GM12878 (cell line): ENCODE results near the gene PI4KA. TPM values are rescaled to one million over a fixed set of nuclear protein-coding genes. Genes with fewer than 3 reads are reported as not detected.

ENCODE experiments used
- ATAC-seq: fragments of 200-7000 bp; cut with Tn5 transposase; 3 replicates; pipeline ENCODE4 v1.9.1; 2020; ENCODE audit warnings: mild to moderate bottlenecking, moderate library complexity
- BruUV-seq: library from RNA; stranded (reverse); fragments of 400-500 nt; replicated peaks from 2 replicates; lab custom pipeline; 2021; lab: Mats Ljungman, UMichigan
- CTCF ChIA-PET: fragments of 300-600 bp; sonication (Branson Sonifier 250); formaldehyde crosslinking; extraction: SDS; loops from one replicate; lab custom pipeline; 2021; ENCODE audit warnings: inconsistent platforms; lab: Yijun Ruan, JAX
- POLR2A ChIA-PET: fragments of 350-600 bp; formaldehyde crosslinking; extraction: SDS; loops from one replicate; lab custom pipeline; 2021; ENCODE audit warnings: inconsistent platforms; lab: Charles Lee
- RAD21 ChIA-PET: fragments of 300-600 bp; sonication (Branson Sonifier 250); formaldehyde crosslinking; loops from one replicate; lab custom pipeline; 2023; ENCODE audit warnings: antibody characterized with exemption; ENCODE audit not compliant: unreplicated experiment; lab: Charles Lee
- SMC1A ChIA-PET: fragments of 300-600 bp; sonication (Branson Sonifier 250); formaldehyde crosslinking; loops from one replicate; lab custom pipeline; 2023; ENCODE audit not compliant: unreplicated experiment, uncharacterized antibody; lab: Charles Lee
- DNase-seq: peaks from one replicate; pipeline ENCODE4 v3.0.0-alpha.2; 2011; ENCODE audit warnings: low read depth, low spot score
- FAIRE-seq: peaks from 3 replicates; lab custom pipeline; 2011; peaks lifted over from hg19 to GRCh38; lab: Jason Lieb, UNC
- H2AFZ ChIP-seq: 2 replicates; pipeline ENCODE4 v1.6.0; 2011; ENCODE audit warnings: low read depth, low read length, control low read depth; ENCODE audit not compliant: control insufficient read depth
- H3K27ac ChIP-seq: 2 replicates; pipeline ENCODE4 v1.5.1; 2011; ENCODE audit warnings: control low read depth; ENCODE audit not compliant: control insufficient read depth, insufficient read depth
- H3K27me3 ChIP-seq, 2 experiments: replicated peaks in 1 of 2; 2 replicates each; pipeline versions ENCODE4 v1.6.0 to v1.6.1; 2011; ENCODE audit warnings: low read length in 1 of 2; ENCODE audit not compliant: control insufficient read depth in 2 of 2, insufficient read depth in 2 of 2
- H3K36me3 ChIP-seq, 2 experiments: 2 replicates each; pipeline ENCODE4 v1.5.1; 2011; ENCODE audit warnings: low read length in 1 of 2; ENCODE audit not compliant: control insufficient read depth in 2 of 2, insufficient read depth in 2 of 2
- H3K4me1 ChIP-seq: 2 replicates; pipeline ENCODE4 v1.6.1; 2011; ENCODE audit warnings: mild to moderate bottlenecking, low read length, moderate library complexity, mixed read lengths; ENCODE audit not compliant: control insufficient read depth, insufficient read depth
- H3K4me2 ChIP-seq: 2 replicates; pipeline ENCODE4 v1.6.0; 2011; ENCODE audit warnings: control low read depth; ENCODE audit not compliant: control insufficient read depth, insufficient read depth
- H3K4me3 ChIP-seq: fragments of 200-600 bp; sonication (generic); 2 replicates; pipeline ENCODE4 v1.5.1; 2016
- H3K79me2 ChIP-seq: 2 replicates; pipeline ENCODE4 v1.6.0; 2011; ENCODE audit warnings: low read length; ENCODE audit not compliant: control insufficient read depth, insufficient read depth
- H3K9ac ChIP-seq: 2 replicates; pipeline ENCODE4 v1.8.0; 2011; ENCODE audit warnings: low read length, control low read depth, mixed read lengths; ENCODE audit not compliant: control insufficient read depth, insufficient read depth
- H3K9me3 ChIP-seq: replicated peaks from 3 replicates; pipeline ENCODE4 v1.5.1; 2011; ENCODE audit warnings: mild to moderate bottlenecking, low read length; ENCODE audit not compliant: control insufficient read depth, insufficient read depth
- H4K20me1 ChIP-seq: 2 replicates; pipeline ENCODE4 v1.6.0; 2011; ENCODE audit not compliant: control insufficient read depth, insufficient read depth
- FOXM1 ChIP-seq: IDR thresholded peaks from 2 replicates; pipeline ENCODE4 v1.6.1; 2012; ENCODE audit warnings: low read depth, mild to moderate bottlenecking, inconsistent platforms, low read length, moderate library complexity
- JUND ChIP-seq: IDR thresholded peaks from 2 replicates; pipeline ENCODE4 v1.6.1; 2012; ENCODE audit warnings: low read depth, mild to moderate bottlenecking, low read length, improper control_type of control experiment, moderate library complexity
- KAT2A ChIP-seq: conservative IDR thresholded peaks from 2 replicates; pipeline ENCODE4 v1.6.1; 2011; ENCODE audit warnings: low read depth, low read length; ENCODE audit not compliant: control insufficient read depth
- MAX ChIP-seq: IDR thresholded peaks from 2 replicates; pipeline ENCODE4 v1.6.1; 2012; ENCODE audit warnings: low read depth, low read length, improper control_type of control experiment
- MYB ChIP-seq: fragments of 150-350 bp; IDR thresholded peaks from 2 replicates; pipeline ENCODE4 v1.6.1; 2014; ENCODE audit warnings: mild to moderate bottlenecking, low read depth, low read length, borderline replicate concordance
- NFYB ChIP-seq: IDR thresholded peaks from 2 replicates; pipeline ENCODE4 v1.6.1; 2011; ENCODE audit warnings: low read depth, mild to moderate bottlenecking, low read length, improper control_type of control experiment, moderate library complexity; ENCODE audit not compliant: insufficient read depth
- NKRF ChIP-seq: fragments of 450-650 bp; conservative IDR thresholded peaks from 2 replicates; pipeline ENCODE4 v1.6.1; 2017; ENCODE audit warnings: mild to moderate bottlenecking, moderate library complexity
- PAX5 ChIP-seq: IDR thresholded peaks from 2 replicates; pipeline ENCODE4 v1.6.1; 2011; ENCODE audit warnings: low read depth, low read length, borderline replicate concordance
- POLR2AphosphoS5 ChIP-seq: IDR thresholded peaks from 2 replicates; pipeline ENCODE4 v1.6.1; 2011; ENCODE audit warnings: mild to moderate bottlenecking, low read length, inconsistent platforms
- RCOR1 ChIP-seq: conservative IDR thresholded peaks from 2 replicates; pipeline ENCODE4 v1.6.1; 2012; ENCODE audit warnings: low read depth, low read length, improper control_type of control experiment
- USF1 ChIP-seq: IDR thresholded peaks from 2 replicates; pipeline ENCODE4 v1.6.1; 2011; ENCODE audit warnings: borderline replicate concordance, low read depth, mild to moderate bottlenecking, moderate library complexity, mixed read lengths, low read length; ENCODE audit not compliant: insufficient read depth; ENCODE audit errors: extremely low read length
- ZNF207 ChIP-seq: fragments of 450-650 bp; IDR thresholded peaks from 2 replicates; pipeline ENCODE4 v1.6.1; 2014; ENCODE audit warnings: antibody characterized with exemption, mild to moderate bottlenecking, borderline replicate concordance
- ZNF24 ChIP-seq: fragments of 450-650 bp; IDR thresholded peaks from 2 replicates; pipeline ENCODE4 v1.6.1; 2017; ENCODE audit warnings: antibody characterized with exemption, mild to moderate bottlenecking
- ZNF622 ChIP-seq: fragments of 450-650 bp; IDR thresholded peaks from 2 replicates; pipeline ENCODE4 v1.6.1; 2017; ENCODE audit warnings: mild to moderate bottlenecking, inconsistent platforms
- WGBS: methylation state at CpG from one replicate; pipeline ENCODE4 v1.1.6; 2016; ENCODE audit warnings: low lambda C conversion rate; ENCODE audit not compliant: insufficient replicate concordance, insufficient coverage; ENCODE audit errors: missing lambda C conversion rate; 5-methylcytosine and 5-hydroxymethylcytosine counted together
- in situ Hi-C: fragments of 300-500 bp; cut with MboI; formaldehyde crosslinking; loops from 9 replicates; pipeline ENCODE4 v1.14.3; 2018; ENCODE audit warnings: mixed read lengths
- intact Hi-C: fragments of 100-400 bp; cut with micrococcal nuclease; formaldehyde crosslinking; loops from one replicate; pipeline ENCODE4 v1.14.2; 2022; ENCODE audit not compliant: unreplicated experiment
- polyA plus RNA-seq, 11 experiments: library from polyadenylated mRNA; depleted of rRNA in 4 of 11; unstranded in 6 of 11; stranded (reverse) in 5 of 11; fragments of >200 nt; fragmentation: Nextera tagmentation in 4 of 11; fragmentation: Illumina TruSeq in 1 of 11; extraction: Ambion mirVana in 4 of 11; extraction: Trizol in 1 of 11; gene quantifications; 1 replicate in 1 of 11; 2 replicates in 10 of 11; pipeline versions ENCODE4 v1.2.1 to v1.2.3, GENCODE V29; 2011 to 2016; ENCODE audit warnings: inconsistent platforms in 2 of 11, missing spikeins in 2 of 11, low read depth in 1 of 11
- total RNA-seq, 4 experiments: library from RNA; depleted of rRNA in 3 of 4; stranded (reverse); fragments of >200 nt in 3 of 4; fragmentation: Illumina TruSeq in 1 of 4; extraction: Trizol in 1 of 4; gene quantifications; 2 replicates each; pipeline versions ENCODE4 v1.2.1 to v1.2.3, GENCODE V29; 2013 to 2021

PI4KA gene
- total and polyA plus RNA-seq, 10 of the 15 experiments (the other 5 are each of a cell fraction or from before 2014, with no cell fraction given), result 4.2 to 78.4 (median 42.1) TPM

GRCh38 chr22:20763630-20764470 lies 94.8 kb downstream of the PI4KA start (continued):
- TF ChIP-seq NKRF (no peak), ZNF622 (no peak), MAX (no peak), MYB (no peak)

GRCh38 chr22:20762233-20762796 lies 96.3 kb downstream of the PI4KA start:
- no peak overlapping the region for H2AFZ ChIP-seq
- ChIA-PET SMC1A (no interaction called here), POLR2A (no interaction called here), CTCF (no interaction called here), RAD21 (no interaction called here)
- H3K79me2 ChIP-seq, result no peaks in the 10 kb centered on the region
- no TSS peak for BruUV-seq
- no peaks in the 10 kb centered on the region for H3K9me3 ChIP-seq
- intact Hi-C loops (no loop called here), in situ Hi-C loops (no loop called here)
- no peak overlapping the region for H3K27ac ChIP-seq
- DNase-seq, result no peak
- no peak overlapping the region for H3K4me2 ChIP-seq
- no peaks in the 10 kb centered on the region for H4K20me1 ChIP-seq
- ATAC-seq, result no peak
- no peak overlapping the region for H3K4me3 ChIP-seq
- H3K27me3 ChIP-seq, result no peaks in the 10 kb centered on the region
- no peak for FAIRE-seq
- no peaks in the 10 kb centered on the region for H3K4me1 ChIP-seq
- H3K9ac ChIP-seq, result no peak overlapping the region
- peaks cover 10 to 19% of the 10 kb centered on the region in 2 experiments; a peak in 3 of 4 replicates for H3K36me3 ChIP-seq
- 98% methylated on average over 7 of the region's 7 CpGs for WGBS
- TF ChIP-seq FOXM1 (no peak), ZNF24 (no peak), POLR2AphosphoS5 (no peak), PAX5 (no peak), KAT2A (no peak), JUND (no peak), RCOR1 (no peak), USF1 (no peak), NFYB (no peak), ZNF207 (no peak)
